ENCODE data around the gene PRKN.

Gene PRKN

DNA sequence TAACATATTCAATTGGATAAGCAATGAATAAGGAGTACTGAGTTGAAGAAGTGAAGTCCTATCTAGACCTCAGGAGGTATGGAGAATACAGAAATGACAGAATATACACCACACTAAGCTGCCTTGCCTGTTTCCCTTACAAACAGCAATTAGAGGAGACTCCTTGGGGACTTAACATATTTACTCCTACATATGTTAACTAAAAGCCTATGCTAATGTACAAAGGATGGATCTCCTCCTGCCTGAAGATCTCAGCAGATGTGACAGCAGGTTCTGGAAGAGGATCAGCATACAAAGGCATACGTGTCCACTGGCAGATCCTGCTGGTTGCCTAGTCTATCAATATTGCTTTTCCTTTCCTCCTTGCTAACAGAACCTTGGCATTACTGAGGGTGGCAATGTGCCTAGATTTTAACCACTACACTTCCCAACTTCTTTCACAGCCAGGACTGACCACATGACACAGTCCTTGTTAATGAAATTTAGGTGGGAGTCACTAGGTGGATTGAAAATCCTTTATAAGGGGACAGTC is 29.6 kb downstream of the PRKN start:
- Histone ChIP-seq H3K27me3 (ENCODE audit: insufficient read depth, low read depth) (no peaks in the 10 kb centered on the region), H3K9ac (no peak overlapping the region), H3K4me2 (no peak overlapping the region), H3K79me2 (ENCODE audit: insufficient read depth, low read depth) (no peaks in the 10 kb centered on the region), H3K4me1 (ENCODE audit: low read depth, poor library complexity, severe bottlenecking) (no peaks in the 10 kb centered on the region), H3K4me3 (IDR thresholded peaks at IDR 0.05; ENCODE audit: insufficient read depth, low read depth, low read length) (no peak overlapping the region), H3K36me3 (ENCODE audit: insufficient read depth) (no peaks in the 10 kb centered on the region), H2AFZ (ENCODE audit: low read depth) (no peak overlapping the region), H4K20me1 (ENCODE audit: insufficient read depth) (no peaks in the 10 kb centered on the region), H3K27ac (no peak overlapping the region)
- TF ChIP-seq, protein P1, sequence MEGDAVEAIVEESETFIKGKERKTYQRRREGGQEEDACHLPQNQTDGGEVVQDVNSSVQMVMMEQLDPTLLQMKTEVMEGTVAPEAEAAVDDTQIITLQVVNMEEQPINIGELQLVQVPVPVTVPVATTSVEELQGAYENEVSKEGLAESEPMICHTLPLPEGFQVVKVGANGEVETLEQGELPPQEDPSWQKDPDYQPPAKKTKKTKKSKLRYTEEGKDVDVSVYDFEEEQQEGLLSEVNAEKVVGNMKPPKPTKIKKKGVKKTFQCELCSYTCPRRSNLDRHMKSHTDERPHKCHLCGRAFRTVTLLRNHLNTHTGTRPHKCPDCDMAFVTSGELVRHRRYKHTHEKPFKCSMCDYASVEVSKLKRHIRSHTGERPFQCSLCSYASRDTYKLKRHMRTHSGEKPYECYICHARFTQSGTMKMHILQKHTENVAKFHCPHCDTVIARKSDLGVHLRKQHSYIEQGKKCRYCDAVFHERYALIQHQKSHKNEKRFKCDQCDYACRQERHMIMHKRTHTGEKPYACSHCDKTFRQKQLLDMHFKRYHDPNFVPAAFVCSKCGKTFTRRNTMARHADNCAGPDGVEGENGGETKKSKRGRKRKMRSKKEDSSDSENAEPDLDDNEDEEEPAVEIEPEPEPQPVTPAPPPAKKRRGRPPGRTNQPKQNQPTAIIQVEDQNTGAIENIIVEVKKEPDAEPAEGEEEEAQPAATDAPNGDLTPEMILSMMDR (conservative IDR thresholded peaks at IDR 0.05; ENCODE audit: low read depth, low read length) = no peak

- TF ChIP-seq, protein P1 (conservative IDR thresholded peaks at IDR 0.05; ENCODE audit: low read depth, low read length) = no peak
- Histone ChIP-seq H3K79me2 (ENCODE audit: insufficient read depth, low read depth) (no peaks in the 10 kb centered on the region), H3K27me3 (ENCODE audit: insufficient read depth, low read depth) (no peaks in the 10 kb centered on the region), H3K9ac (no peak overlapping the region), H3K4me3 (IDR thresholded peaks at IDR 0.05; ENCODE audit: insufficient read depth, low read depth, low read length) (no peak overlapping the region), H3K4me2 (no peak overlapping the region), H2AFZ (ENCODE audit: low read depth) (no peak overlapping the region), H3K4me1 (ENCODE audit: low read depth, poor library complexity, severe bottlenecking) (no peaks in the 10 kb centered on the region), H4K20me1 (ENCODE audit: insufficient read depth) (no peaks in the 10 kb centered on the region), H3K36me3 (ENCODE audit: insufficient read depth) (no peaks in the 10 kb centered on the region), H3K27ac (no peak overlapping the region)
These were observed 37.4 kb downstream of the PRKN start for GRCh38 chr6:162690158-162690557.

GRCh38 chr6:162688751-162689345 is 38.7 kb downstream of the PRKN start:
- H3K9ac ChIP-seq = no peak overlapping the region
- H4K20me1 ChIP-seq (ENCODE audit: insufficient read depth) = no peaks in the 10 kb centered on the region
- no peak overlapping the region for H2AFZ ChIP-seq (ENCODE audit: low read depth)
- H3K36me3 ChIP-seq (ENCODE audit: insufficient read depth) = no peaks in the 10 kb centered on the region
- no peak overlapping the region for H3K4me2 ChIP-seq
- H3K4me1 ChIP-seq (ENCODE audit: low read depth, poor library complexity, severe bottlenecking) = no peaks in the 10 kb centered on the region
- TF ChIP-seq, protein P1 (conservative IDR thresholded peaks at IDR 0.05; ENCODE audit: low read depth, low read length) = no peak
- H3K4me3 ChIP-seq (IDR thresholded peaks at IDR 0.05; ENCODE audit: insufficient read depth, low read depth, low read length) = no peak overlapping the region
- H3K79me2 ChIP-seq (ENCODE audit: insufficient read depth, low read depth) = no peaks in the 10 kb centered on the region
- H3K27ac ChIP-seq = no peak overlapping the region
- no peaks in the 10 kb centered on the region for H3K27me3 ChIP-seq (ENCODE audit: insufficient read depth, low read depth)

GRCh38 chr6:162685586-162685985 is 42.0 kb downstream of the PRKN start:
- Histone ChIP-seq H3K27me3 (ENCODE audit: insufficient read depth, low read depth) (no peaks in the 10 kb centered on the region), H3K4me1 (ENCODE audit: low read depth, poor library complexity, severe bottlenecking) (no peaks in the 10 kb centered on the region), H4K20me1 (ENCODE audit: insufficient read depth) (no peaks in the 10 kb centered on the region), H3K4me3 (IDR thresholded peaks at IDR 0.05; ENCODE audit: insufficient read depth, low read depth, low read length) (no peak overlapping the region), H3K79me2 (ENCODE audit: insufficient read depth, low read depth) (no peaks in the 10 kb centered on the region), H3K27ac (no peak overlapping the region), H3K36me3 (ENCODE audit: insufficient read depth) (no peaks in the 10 kb centered on the region), H2AFZ (ENCODE audit: low read depth) (no peak overlapping the region), H3K9ac (no peak overlapping the region), H3K4me2 (no peak overlapping the region)
- TF ChIP-seq, protein P1 (conservative IDR thresholded peaks at IDR 0.05; ENCODE audit: low read depth, low read length) = no peak
